Activated CD4-positive, alpha-beta T cell treated with anti-CD3 and anti-CD28 coated beads, Interleukin-2, amount 50 U/mL, for 24 hours (primary cell): ENCODE data around the gene GMPS.

ENCODE experiments used
- DNase-seq, 2 donors: peaks; one replicate each; pipeline ENCODE4 v3.0.0-alpha.2; 2020; ENCODE audit warnings: low read depth in 1 of 2, low spot score in 1 of 2

GMPS gene

GRCh38 chr3:155991212-155991611 is 120.8 kb downstream of the GMPS start:
- no peak for DNase-seq

- DNase-seq = no peak
Measured at GRCh38 chr3:155991847-155992246, 121.4 kb downstream of the GMPS start.
